SU-DHL-6 (cell line): ENCODE measurements around the gene SLC17A5.

Source experiments
- H2AFZ ChIP-seq: fragments of 200-600 bp; sonication (generic); 2 replicates; pipeline ENCODE4 v1.6.1; 2014; ENCODE audit warnings: low read depth, mild to moderate bottlenecking, moderate library complexity, mixed read lengths, antibody characterized with exemption, low read length; ENCODE audit not compliant: severe bottlenecking
- H3F3A ChIP-seq: fragments of 200-600 bp; shearing (Covaris generic); 2 replicates; pipeline ENCODE4 v1.6.0; 2016; ENCODE audit warnings: antibody characterized with exemption, mild to moderate bottlenecking; ENCODE audit not compliant: insufficient read depth
- H3K27ac ChIP-seq: fragments of 200-600 bp; sonication (generic); 2 replicates; pipeline ENCODE4 v1.5.1; 2016; ENCODE audit warnings: low read depth, mild to moderate bottlenecking, low read length, moderate library complexity, mixed read lengths
- H3K27me3 ChIP-seq: fragments of 200-600 bp; sonication (generic), shearing (Covaris generic); 2 replicates; pipeline ENCODE4 v1.6.0; 2014; ENCODE audit warnings: mild to moderate bottlenecking, low read length
- H3K36me3 ChIP-seq: fragments of 200-600 bp; sonication (generic); 2 replicates; pipeline ENCODE4 v1.6.1; 2014; ENCODE audit warnings: mild to moderate bottlenecking, low read length, mixed read lengths
- H3K4me2 ChIP-seq: fragments of 300-600, 200-600 bp; shearing (Covaris generic), sonication (generic); 2 replicates; pipeline ENCODE4 v1.6.0; 2014; ENCODE audit warnings: low read length, low read depth, mild to moderate bottlenecking; ENCODE audit not compliant: poor library complexity, severe bottlenecking
- H3K4me3 ChIP-seq: fragments of 200-600 bp; sonication (generic); 2 replicates; pipeline ENCODE4 v1.5.1; 2014; ENCODE audit warnings: antibody characterized with exemption, low read length, mild to moderate bottlenecking, mixed read lengths; ENCODE audit not compliant: insufficient read depth, poor library complexity, severe bottlenecking
- H3K79me2 ChIP-seq: fragments of 200-600 bp; sonication (generic); 2 replicates; pipeline ENCODE4 v1.6.1; 2014; ENCODE audit warnings: mild to moderate bottlenecking, low read length, moderate library complexity; ENCODE audit not compliant: insufficient read depth
- H3K9ac ChIP-seq: fragments of 200-600 bp; sonication (generic); 2 replicates; pipeline ENCODE4 v1.7.0; 2014; ENCODE audit warnings: mild to moderate bottlenecking, low read length
- H3K9me2 ChIP-seq: fragments of 200-600 bp; sonication (generic); replicated peaks from 2 replicates; pipeline ENCODE4 v1.6.1; 2014; ENCODE audit warnings: low read length; ENCODE audit not compliant: insufficient read depth
- H3K9me3 ChIP-seq: fragments of 200-600 bp; sonication (generic); 2 replicates; pipeline ENCODE4 v1.6.1; 2014; ENCODE audit warnings: low read length, mixed read lengths; ENCODE audit not compliant: insufficient read depth
- H4K20me1 ChIP-seq: fragments of 200-600 bp; sonication (generic); 2 replicates; pipeline ENCODE4 v1.6.1; 2014; ENCODE audit warnings: low read depth, mild to moderate bottlenecking, antibody characterized with exemption, low read length, moderate library complexity, mixed read lengths
- EZH2phosphoT487 ChIP-seq: fragments of 200-600 bp; sonication (generic), shearing (Covaris generic); conservative IDR thresholded peaks from 2 replicates; pipeline ENCODE4 v1.6.1; 2018; ENCODE audit warnings: mild to moderate bottlenecking, antibody characterized with exemption, low read length, moderate library complexity, mixed read lengths
- TF ChIP-seq, protein P1 (sequence below): fragments of 200-600 bp; sonication (generic); IDR thresholded peaks from one replicate; pipeline ENCODE4 v1.5.1; 2017; ENCODE audit warnings: antibody characterized with exemption, mild to moderate bottlenecking, low read length, moderate library complexity; ENCODE audit not compliant: insufficient read depth, poor library complexity, severe bottlenecking

SLC17A5 gene

DNA sequence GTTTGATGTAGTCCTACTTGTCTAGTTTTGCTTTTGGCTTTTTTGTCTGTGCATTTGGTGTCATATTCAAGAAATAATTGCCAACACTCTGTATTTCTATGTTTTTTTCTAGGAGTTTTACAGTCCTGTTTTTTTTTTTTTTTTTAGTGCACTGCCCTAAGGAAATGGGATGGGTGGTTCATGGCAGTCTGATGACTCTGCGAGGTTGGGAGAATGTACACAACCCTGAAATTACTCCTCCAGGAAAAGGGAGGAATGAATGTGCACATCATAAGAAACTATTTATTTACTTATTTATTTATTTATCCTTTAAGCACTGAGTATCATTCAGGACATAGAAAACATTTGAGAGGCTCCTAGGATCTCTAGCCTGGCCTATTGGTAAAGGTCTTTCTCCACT is 15.2 kb upstream of the SLC17A5 start:
- Histone ChIP-seq H3F3A (no peaks in the 10 kb centered on the region), H3K4me3 (no peak overlapping the region), H4K20me1 (no peaks in the 10 kb centered on the region), H3K4me2 (no peak overlapping the region), H3K36me3 (no peaks in the 10 kb centered on the region), H3K9me2 (no peaks in the 10 kb centered on the region), H3K27ac (no peak overlapping the region), H3K27me3 (no peaks in the 10 kb centered on the region), H2AFZ (no peak overlapping the region), H3K79me2 (no peaks in the 10 kb centered on the region), H3K9ac (no peak overlapping the region), H3K9me3 (no peaks in the 10 kb centered on the region)
- no peak for TF ChIP-seq EZH2phosphoT487
- TF ChIP-seq, protein P1, sequence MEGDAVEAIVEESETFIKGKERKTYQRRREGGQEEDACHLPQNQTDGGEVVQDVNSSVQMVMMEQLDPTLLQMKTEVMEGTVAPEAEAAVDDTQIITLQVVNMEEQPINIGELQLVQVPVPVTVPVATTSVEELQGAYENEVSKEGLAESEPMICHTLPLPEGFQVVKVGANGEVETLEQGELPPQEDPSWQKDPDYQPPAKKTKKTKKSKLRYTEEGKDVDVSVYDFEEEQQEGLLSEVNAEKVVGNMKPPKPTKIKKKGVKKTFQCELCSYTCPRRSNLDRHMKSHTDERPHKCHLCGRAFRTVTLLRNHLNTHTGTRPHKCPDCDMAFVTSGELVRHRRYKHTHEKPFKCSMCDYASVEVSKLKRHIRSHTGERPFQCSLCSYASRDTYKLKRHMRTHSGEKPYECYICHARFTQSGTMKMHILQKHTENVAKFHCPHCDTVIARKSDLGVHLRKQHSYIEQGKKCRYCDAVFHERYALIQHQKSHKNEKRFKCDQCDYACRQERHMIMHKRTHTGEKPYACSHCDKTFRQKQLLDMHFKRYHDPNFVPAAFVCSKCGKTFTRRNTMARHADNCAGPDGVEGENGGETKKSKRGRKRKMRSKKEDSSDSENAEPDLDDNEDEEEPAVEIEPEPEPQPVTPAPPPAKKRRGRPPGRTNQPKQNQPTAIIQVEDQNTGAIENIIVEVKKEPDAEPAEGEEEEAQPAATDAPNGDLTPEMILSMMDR, result no peak

DNA sequence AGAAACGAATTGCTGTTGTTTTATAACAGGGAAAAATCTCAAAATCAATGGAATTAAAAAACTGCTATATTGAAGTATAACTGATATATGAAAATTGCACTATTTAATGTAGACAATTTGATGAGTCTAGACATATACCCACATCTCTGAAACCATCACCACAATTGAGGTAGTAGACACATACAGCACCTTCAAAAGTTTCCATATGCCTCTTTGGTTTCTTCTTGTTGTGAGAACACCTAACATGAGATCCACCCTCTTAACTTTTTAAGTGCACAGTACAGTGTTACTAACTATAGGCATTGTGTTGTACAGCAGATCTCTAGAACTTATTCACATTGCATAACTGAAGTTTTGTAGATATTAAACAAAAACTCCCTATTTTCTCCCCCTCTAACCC is 14.0 kb upstream of the SLC17A5 start:
- no peak overlapping the region for H3K27ac ChIP-seq
- no peak overlapping the region for H3K4me2 ChIP-seq
- no peak overlapping the region for H2AFZ ChIP-seq
- no peak for TF ChIP-seq EZH2phosphoT487
- TF ChIP-seq, protein P1, result no peak
- no peaks in the 10 kb centered on the region for H3K9me3 ChIP-seq
- H3F3A ChIP-seq, result no peaks in the 10 kb centered on the region
- no peaks in the 10 kb centered on the region for H3K9me2 ChIP-seq
- H3K4me3 ChIP-seq, result no peak overlapping the region
- no peaks in the 10 kb centered on the region for H3K36me3 ChIP-seq
- H4K20me1 ChIP-seq, result no peaks in the 10 kb centered on the region
- no peaks in the 10 kb centered on the region for H3K27me3 ChIP-seq
- no peak overlapping the region for H3K9ac ChIP-seq
- H3K79me2 ChIP-seq, result no peaks in the 10 kb centered on the region

DNA sequence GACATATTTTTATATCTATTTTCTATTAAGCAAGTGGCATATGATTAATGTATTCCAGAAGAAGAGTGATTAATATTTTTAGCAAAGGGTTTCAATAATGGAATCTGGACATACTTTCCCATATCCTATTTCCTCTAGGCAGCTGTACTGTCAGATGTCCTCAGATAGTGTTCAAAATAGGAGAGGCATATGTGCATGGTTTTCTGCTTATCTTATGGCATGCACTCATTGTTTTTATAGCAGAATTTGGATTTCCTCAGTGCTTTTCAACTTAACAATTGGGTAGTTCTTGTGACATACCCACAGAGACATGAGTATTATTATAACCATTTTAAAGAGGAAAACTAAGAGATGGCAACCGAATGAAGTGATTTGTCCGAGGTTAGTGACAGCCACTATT is 12.6 kb upstream of the SLC17A5 start:
- H3K9me2 ChIP-seq, result no peaks in the 10 kb centered on the region
- no peaks in the 10 kb centered on the region for H3K79me2 ChIP-seq
- no peaks in the 10 kb centered on the region for H4K20me1 ChIP-seq
- H3K4me2 ChIP-seq, result no peak overlapping the region
- H3K27ac ChIP-seq, result no peak overlapping the region
- no peak overlapping the region for H2AFZ ChIP-seq
- no peak overlapping the region for H3K4me3 ChIP-seq
- H3K9ac ChIP-seq, result no peak overlapping the region
- H3K9me3 ChIP-seq, result no peaks in the 10 kb centered on the region
- no peaks in the 10 kb centered on the region for H3K27me3 ChIP-seq
- TF ChIP-seq, protein P1, result no peak
- TF ChIP-seq EZH2phosphoT487, result no peak
- no peaks in the 10 kb centered on the region for H3K36me3 ChIP-seq
- H3F3A ChIP-seq, result no peaks in the 10 kb centered on the region
